Measurements from ENCODE around the gene ARHGEF2. TPM values are rescaled to one million over a fixed set of nuclear protein-coding genes. Genes with fewer than 3 reads are reported as not detected.

ARHGEF2 gene
- total and polyA plus RNA-seq, 9 donors, result 36.3 to 221 (median 63.3) TPM

GRCh38 chr1:155962599-155963211 is 15.6 kb downstream of the ARHGEF2 start:
- TF ChIP-seq POLR2A (IDR thresholded peaks at IDR 0.05), result no peak
- TF ChIP-seq CTCF (IDR thresholded peaks at IDR 0.05), result no peak
- no peak for TF ChIP-seq EP300 (IDR thresholded peaks at IDR 0.05)
- H3K4me1 ChIP-seq (ENCODE audit: insufficient read depth), result peaks cover 11% of the 10 kb centered on the region
- peak overlapping the region in 1 of 2 donors; percentile 44 for H3K27ac ChIP-seq
- peak in 2 of 5 donors; percentile 42 to 62 for DNase-seq
- WGBS, 3 donors, result 82 to 89% (median 86%) methylated on average over 18 of the region's 18 CpGs
- no peak overlapping the region for H3K4me3 ChIP-seq
- no peaks in the 10 kb centered on the region for H3K36me3 ChIP-seq
- intact Hi-C loops (cut with DNase I), result no loop called here
- H3K27me3 ChIP-seq, result no peaks in the 10 kb centered on the region
- no peaks in the 10 kb centered on the region for H3K9me3 ChIP-seq

- 51 to 69% (median 62%) methylated on average over 14 of the region's 14 CpGs for WGBS, 3 donors
- Histone ChIP-seq H3K36me3 (no peaks in the 10 kb centered on the region), H3K27me3 (no peaks in the 10 kb centered on the region), H3K4me1 (ENCODE audit: insufficient read depth) (peaks cover 4% of the 10 kb centered on the region), H3K4me3 (no peak overlapping the region), H3K27ac (peak overlapping the region in 1 of 2 donors; percentile 44), H3K9me3 (no peaks in the 10 kb centered on the region)
- DNase-seq, result peak in 1 of 5 donors; percentile 56
- intact Hi-C loops (cut with DNase I), result no loop called here
- TF ChIP-seq POLR2A (IDR thresholded peaks at IDR 0.05), result no peak
- no peak for TF ChIP-seq CTCF (IDR thresholded peaks at IDR 0.05)
- TF ChIP-seq EP300 (IDR thresholded peaks at IDR 0.05), result no peak
These were observed 16.4 kb downstream of the ARHGEF2 start for GRCh38 chr1:155961937-155962336.

GRCh38 chr1:155960081-155960745 is 18.1 kb downstream of the ARHGEF2 start:
- no peak for DNase-seq
- peaks cover 3% of the 10 kb centered on the region for H3K4me1 ChIP-seq (ENCODE audit: insufficient read depth)
- no peaks in the 10 kb centered on the region for H3K9me3 ChIP-seq
- TF ChIP-seq CTCF (IDR thresholded peaks at IDR 0.05) (no peak), EP300 (IDR thresholded peaks at IDR 0.05) (no peak), POLR2A (IDR thresholded peaks at IDR 0.05) (no peak)
- 40 to 50% (median 49%) methylated on average over 3 of the region's 3 CpGs for whole genome bisulfite sequencing, 3 donors
- no peak overlapping the region for H3K4me3 ChIP-seq
- H3K27me3 ChIP-seq, result no peaks in the 10 kb centered on the region
- no peaks in the 10 kb centered on the region for H3K36me3 ChIP-seq
- intact Hi-C loops (cut with DNase I), result no loop called here
- H3K27ac ChIP-seq, result peak overlapping the region in 1 of 2 donors; percentile 44

- no peak for DNase-seq
- Histone ChIP-seq H3K4me3 (no peak overlapping the region), H3K4me1 (ENCODE audit: insufficient read depth) (peaks cover 3% of the 10 kb centered on the region), H3K27me3 (no peaks in the 10 kb centered on the region), H3K9me3 (no peaks in the 10 kb centered on the region), H3K27ac (no peak overlapping the region), H3K36me3 (no peaks in the 10 kb centered on the region)
- 87 to 91% (median 89%) methylated on average over 12 of the region's 12 CpGs for WGBS, 3 donors
- intact Hi-C loops (cut with DNase I), result no loop called here
- no peak for TF ChIP-seq POLR2A (IDR thresholded peaks at IDR 0.05)
- TF ChIP-seq CTCF (IDR thresholded peaks at IDR 0.05), result no peak
- no peak for TF ChIP-seq EP300 (IDR thresholded peaks at IDR 0.05)
These were observed 20.9 kb downstream of the ARHGEF2 start for GRCh38 chr1:155957411-155957915.

Data from ovary (tissue), 9 donors.